ENCODE data around the gene HM13. TPM values are rescaled to one million over a fixed set of nuclear protein-coding genes. Genes with fewer than 3 reads are reported as not detected.

Gene HM13
- total RNA-seq, 4 donors from 2014 or later: 38.4 to 86.0 (median 63.4) TPM

- TF ChIP-seq CTCF (IDR thresholded peaks at IDR 0.05) (no peak), POLR2A (IDR thresholded peaks at IDR 0.05) (no peak), POLR2AphosphoS5 (IDR thresholded peaks at IDR 0.05) (no peak)
- Histone ChIP-seq H3K4me1 (peaks cover 0 to 13% (median 0%) of the 10 kb centered on the region in 4 donors), H3K9me3 (no peaks in the 10 kb centered on the region), H3K4me3 (no peak overlapping the region), H3K27me3 (no peaks in the 10 kb centered on the region), H3K36me3 (peaks cover 0 to 21% (median 11%) of the 10 kb centered on the region in 4 donors), H3K27ac (no peak overlapping the region)
- no peak for DNase-seq
- in situ Hi-C loops (cut with MboI; ENCODE audit: low pct_ligation_motif_present in 1 of 4, low pct_unique_long_range_greater_than_20kb in 1 of 4, low sequenced_read_pairs in 3 of 4): loop anchor here in 1 of 4 donors (25.0 kb wide), 1 partner anchor 186 kb away; the partner anchor contains the start of gene TPX2
- 91% methylated on average over 11 of the region's 11 CpGs; no CpG with 5 or more reads in 1 of the 2 donors for WGBS, 2 donors (ENCODE audit: low coverage in 1 of 2)
- intact Hi-C loops (cut with DNase I; ENCODE audit: low total_unique reads): no loop called here
Measured at GRCh38 chr20:31551163-31552081, 37.2 kb downstream of the HM13 start.

- intact Hi-C loops (cut with DNase I; ENCODE audit: low total_unique reads) (no loop called here), in situ Hi-C loops (cut with MboI; ENCODE audit: low pct_ligation_motif_present in 1 of 4, low pct_unique_long_range_greater_than_20kb in 1 of 4, low sequenced_read_pairs in 3 of 4) (loop anchor here in 1 of 4 donors (25.0 kb wide), 1 partner anchor 182 kb away; the partner anchor contains the start of gene TPX2)
- no peak for DNase-seq
- no peaks in the 10 kb centered on the region for H3K27me3 ChIP-seq
- H3K4me1 ChIP-seq: peaks cover 0 to 2% (median 1%) of the 10 kb centered on the region in 4 donors
- no peaks in the 10 kb centered on the region for H3K9me3 ChIP-seq
- 82% methylated on average over 6 of the region's 6 CpGs; no CpG with 5 or more reads in 1 of the 2 donors for WGBS, 2 donors (ENCODE audit: low coverage in 1 of 2)
- peaks cover 0 to 8% (median under 1%) of the 10 kb centered on the region in 4 donors for H3K36me3 ChIP-seq
- H3K27ac ChIP-seq: no peak overlapping the region
- H3K4me3 ChIP-seq: no peak overlapping the region
- TF ChIP-seq EP300 (IDR thresholded peaks at IDR 0.05; ENCODE audit: low read depth): no peak
- TF ChIP-seq POLR2A (IDR thresholded peaks at IDR 0.05): no peak
- no peak for TF ChIP-seq POLR2AphosphoS5 (IDR thresholded peaks at IDR 0.05)
- TF ChIP-seq CTCF (IDR thresholded peaks at IDR 0.05): no peak
Measured at GRCh38 chr20:31555203-31555775, 41.0 kb downstream of the HM13 start.

GRCh38 chr20:31559704-31560093 is 45.5 kb downstream of the HM13 start:
- no peaks in the 10 kb centered on the region for H3K9me3 ChIP-seq
- H3K27ac ChIP-seq: peak overlapping the region in 1 of 4 donors; percentile 72
- TF ChIP-seq EP300 (IDR thresholded peaks at IDR 0.05; ENCODE audit: low read depth): no peak
- no peak for TF ChIP-seq POLR2AphosphoS5 (IDR thresholded peaks at IDR 0.05)
- no peak for TF ChIP-seq POLR2A (IDR thresholded peaks at IDR 0.05)
- TF ChIP-seq CTCF (IDR thresholded peaks at IDR 0.05): no peak
- intact Hi-C loops (cut with DNase I; ENCODE audit: low total_unique reads): no loop called here
- 88% methylated on average over 2 of the region's 2 CpGs; no CpG with 5 or more reads in 1 of the 2 donors for WGBS, 2 donors (ENCODE audit: low coverage in 1 of 2)
- DNase-seq: no peak
- H3K27me3 ChIP-seq: no peaks in the 10 kb centered on the region
- peaks cover 0 to 20% (median 3%) of the 10 kb centered on the region in 4 donors for H3K36me3 ChIP-seq
- no peak overlapping the region for H3K4me3 ChIP-seq
- H3K4me1 ChIP-seq: peaks cover 0 to 23% (median 8%) of the 10 kb centered on the region in 4 donors
- in situ Hi-C loops (cut with MboI; ENCODE audit: low pct_ligation_motif_present in 1 of 4, low pct_unique_long_range_greater_than_20kb in 1 of 4, low sequenced_read_pairs in 3 of 4): loop anchor here (5.0 to 25.0 kb wide), 3 partner anchors 53 to 178 kb away; partner anchors contain the start of gene TPX2 (in 1 of the 4)

All from transverse colon (tissue), 4 donors.